GM19023 (cell line): ENCODE data around the gene PRKAG2.
"Not testable (repeated sequence)": the region's sequence is repeated elsewhere in the genome, so short reads cannot be mapped to it uniquely, and the experiment has no call there.

ENCODE experiments used
- ATAC-seq: cut with Tn5 transposase; IDR thresholded peaks from one replicate; pipeline ENCODE4 v1.9.1; 2021; ENCODE audit warnings: mild to moderate bottlenecking, moderate library complexity; ENCODE audit not compliant: unreplicated experiment

PRKAG2 gene

DNA sequence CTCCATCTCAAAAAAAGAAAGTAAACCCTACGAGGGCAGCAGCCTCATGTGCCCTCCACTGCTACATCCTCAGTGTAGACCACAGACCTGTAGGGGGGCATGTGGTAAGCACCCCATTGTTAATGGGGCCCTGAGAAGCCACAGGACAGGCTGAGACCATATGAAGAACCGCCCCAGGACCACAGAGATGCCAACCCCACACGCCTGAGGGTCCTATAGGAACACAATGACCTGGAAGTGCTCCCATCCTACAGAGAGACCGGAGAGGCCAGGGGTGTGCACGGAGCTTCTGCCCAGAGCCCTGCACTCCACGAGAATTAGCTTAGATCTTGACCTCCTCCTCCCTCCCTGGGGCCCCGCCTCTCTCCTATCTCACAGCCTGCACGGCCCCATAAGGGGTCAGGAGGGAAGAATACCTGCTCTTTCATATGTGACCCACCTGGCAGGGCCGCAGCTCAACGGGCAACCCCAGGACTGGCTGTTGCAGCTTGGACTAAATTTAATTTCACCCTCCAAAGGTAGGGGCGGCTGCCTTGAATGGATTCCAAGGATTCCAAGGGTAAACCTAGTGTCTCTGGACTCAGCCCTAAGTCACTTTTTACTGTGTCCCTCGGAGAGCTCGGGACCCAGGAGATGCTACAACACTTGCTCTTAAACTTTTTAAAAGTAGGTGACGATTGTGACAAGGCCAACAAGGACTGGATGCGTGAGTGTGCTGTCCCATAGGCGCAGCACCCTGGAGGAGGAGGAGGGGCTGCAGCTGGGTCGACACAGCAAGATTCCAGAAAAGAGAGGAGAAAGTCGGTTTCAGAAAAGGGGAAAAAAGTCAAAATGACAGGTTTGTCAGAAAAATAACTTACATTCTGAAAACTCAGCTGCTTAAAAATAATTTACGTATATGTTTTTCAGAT is 24.2 kb downstream of the PRKAG2 start:
- ATAC-seq, result no peak

DNA sequence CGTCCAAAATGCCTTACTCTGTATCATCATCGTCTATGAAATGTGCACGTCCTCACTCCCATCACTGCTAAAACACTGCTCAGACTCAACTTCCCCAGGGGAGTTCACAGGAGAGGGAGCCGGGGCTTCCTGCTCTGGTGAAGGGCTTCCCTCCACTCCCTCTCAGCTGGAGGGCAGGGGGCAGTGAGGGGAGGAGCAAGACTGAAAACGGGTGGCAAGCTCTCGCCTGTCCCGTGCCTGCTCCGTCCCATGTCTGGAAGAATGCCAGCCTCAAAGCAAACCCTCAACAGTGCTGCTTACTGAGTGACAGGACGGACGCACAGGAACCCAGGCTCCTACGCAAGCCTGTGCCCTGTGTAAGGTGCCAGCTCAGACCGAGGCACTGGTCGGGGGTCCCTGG is 25.1 kb downstream of the PRKAG2 start:
- peak; percentile 24 for ATAC-seq

DNA sequence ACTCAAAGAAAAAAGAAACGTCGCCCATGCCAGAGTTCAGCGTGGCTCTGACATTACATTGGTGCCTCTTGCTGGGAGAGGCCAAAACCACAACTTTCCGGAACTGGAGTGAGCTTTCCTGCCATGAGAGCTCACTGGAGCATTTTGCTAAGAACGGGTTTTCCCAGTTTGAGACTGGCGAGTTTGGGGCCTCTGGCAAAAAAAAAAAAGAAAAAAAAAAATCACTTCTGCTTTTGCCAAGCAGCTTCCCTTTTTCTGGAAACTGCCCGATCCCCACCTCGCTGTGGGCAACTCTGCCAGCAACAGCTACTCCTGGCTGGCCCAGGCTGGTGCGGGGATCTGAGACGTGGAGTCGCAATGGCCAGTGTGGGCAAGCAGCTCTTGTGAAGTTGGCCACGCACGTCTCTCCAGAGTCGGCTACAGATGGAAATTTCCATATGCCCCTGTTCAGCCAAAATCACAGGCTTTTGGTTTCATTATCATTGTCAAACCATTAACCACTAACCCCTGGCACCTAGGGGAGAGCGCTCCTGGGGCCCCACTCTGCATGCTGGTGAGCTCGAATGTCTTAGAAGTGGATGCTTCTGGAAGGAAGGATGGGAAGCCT is 25.7 kb downstream of the PRKAG2 start:
- peak; percentile 61 for ATAC-seq

DNA sequence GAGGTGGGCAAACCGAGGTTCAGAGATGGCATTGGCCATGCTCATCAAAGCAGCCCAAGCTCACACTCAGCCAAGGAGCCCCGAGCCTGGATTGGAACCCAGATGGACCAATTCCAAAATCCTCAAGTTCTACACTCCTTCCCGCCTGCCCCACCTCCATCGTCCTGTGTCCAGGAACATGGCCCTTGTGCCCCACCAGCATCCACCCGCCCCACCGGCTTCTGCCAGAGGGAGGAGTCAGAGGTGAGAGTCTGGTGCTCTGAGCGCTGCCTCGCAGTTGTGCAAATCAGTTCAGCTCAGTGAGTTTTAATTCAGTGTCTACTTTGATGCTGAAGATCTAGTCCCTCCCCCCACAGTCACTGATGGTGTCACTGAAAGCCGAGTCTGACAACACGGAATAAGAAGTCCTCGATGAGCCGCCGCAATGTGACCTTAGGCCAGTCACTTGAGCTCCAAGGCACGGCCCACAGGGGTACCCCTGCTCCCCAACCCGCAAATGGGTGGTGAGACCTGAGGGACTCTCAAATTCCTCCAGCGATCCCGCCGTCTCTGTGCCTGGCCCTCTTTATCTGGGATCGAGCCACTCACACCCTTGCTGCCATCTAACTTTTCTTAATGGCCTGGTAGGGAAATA is 26.3 kb downstream of the PRKAG2 start:
- no peak for ATAC-seq

DNA sequence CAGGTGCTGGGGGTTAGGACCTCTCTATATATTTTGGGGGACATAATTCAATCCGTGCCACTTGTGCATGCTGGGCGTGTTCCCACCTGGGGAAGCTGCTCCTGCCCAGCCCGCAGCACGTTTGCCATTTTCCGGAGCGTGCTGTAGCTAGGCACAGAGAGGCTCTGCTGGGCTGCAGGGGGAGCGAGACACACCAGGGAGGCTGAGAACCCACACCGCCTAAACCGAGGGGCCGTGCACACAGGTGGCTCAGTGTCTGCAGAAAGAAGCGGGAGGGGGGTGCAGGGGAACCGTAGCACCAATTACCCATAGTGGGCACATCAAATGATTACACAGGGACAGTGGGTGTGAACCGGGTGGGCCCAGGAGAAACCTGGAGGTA is 27.0 kb downstream of the PRKAG2 start:
- ATAC-seq, result no peak

DNA sequence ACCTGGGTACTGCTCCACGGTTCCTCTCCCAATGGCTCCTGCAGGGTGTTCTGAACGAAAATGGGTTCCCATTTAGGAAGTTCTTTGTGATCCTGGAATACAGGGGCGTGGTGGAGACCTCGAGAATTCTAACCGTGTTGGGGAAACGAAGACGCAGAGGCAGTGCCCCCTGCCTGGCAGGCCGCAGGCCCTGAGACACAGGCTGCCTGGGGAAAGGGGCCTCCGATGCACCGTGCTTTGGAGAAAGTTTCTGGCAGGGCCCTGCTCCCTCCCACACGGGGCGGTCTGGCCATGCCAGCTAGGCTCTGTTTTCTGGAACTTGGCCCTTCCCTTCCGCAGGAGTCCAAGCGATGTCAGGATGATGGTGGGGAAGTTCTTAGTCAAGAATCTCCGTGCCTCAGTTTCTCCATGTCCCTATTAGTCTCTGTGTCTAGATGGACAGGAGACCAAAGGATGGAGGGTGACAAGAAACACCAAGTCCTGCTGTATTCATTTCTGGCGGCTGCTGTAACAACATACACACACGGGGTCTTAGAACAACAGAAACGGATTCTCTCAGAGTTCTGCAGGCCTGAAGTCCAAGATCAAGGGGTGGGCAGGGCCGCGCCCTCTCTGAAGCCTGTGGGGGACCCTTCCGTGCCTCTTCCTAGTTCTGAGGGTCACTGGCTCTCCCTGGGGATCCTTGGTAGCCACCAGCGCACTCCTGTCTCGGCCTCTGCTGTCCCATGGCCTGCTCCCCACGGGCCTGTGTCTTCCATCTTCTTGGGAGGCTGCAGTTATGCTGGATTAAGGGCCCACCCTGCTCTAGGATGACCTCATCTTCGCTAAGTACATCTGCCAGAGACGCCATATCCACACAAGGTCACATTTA is 27.7 kb downstream of the PRKAG2 start:
- no peak for ATAC-seq

DNA sequence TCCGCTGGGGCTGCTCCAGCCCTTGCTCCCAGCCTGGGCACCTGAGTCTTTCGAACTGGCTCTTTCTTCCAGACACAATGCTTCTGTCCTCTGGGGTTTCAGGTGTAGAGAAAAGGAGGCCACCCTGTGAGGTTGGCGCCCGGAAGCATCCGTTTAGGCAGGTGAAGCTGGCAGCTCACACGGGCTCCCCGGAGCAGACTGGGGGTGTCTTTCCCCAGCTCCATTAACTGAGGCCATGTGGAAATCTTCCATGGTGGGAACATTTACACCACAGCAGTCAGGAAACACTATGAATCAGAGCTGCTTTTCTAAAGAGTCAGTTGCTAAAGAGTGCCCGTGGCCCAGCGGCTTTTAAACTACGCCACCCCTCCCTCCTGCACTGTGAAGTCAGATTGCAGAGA is 29.2 kb downstream of the PRKAG2 start:
- ATAC-seq, result no peak

DNA sequence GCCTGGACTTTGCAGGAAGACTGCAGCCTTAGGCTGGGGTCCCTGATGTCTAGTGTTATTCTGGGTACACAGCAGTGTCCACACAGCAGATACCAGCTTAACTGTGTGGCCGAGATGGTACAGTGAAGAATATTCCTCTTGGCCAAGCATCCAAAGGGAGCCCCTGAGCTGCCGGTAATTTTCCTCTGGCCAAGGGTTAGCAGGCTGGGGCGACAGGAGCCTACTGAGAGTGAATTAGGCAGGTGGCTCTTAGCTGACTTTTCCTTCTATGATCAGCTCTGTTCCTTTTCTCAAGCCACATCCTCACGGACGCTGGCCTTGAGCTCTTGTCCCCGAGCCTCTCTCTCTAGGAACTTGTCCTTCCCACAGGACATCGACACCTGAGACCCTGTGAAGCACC is 29.8 kb downstream of the PRKAG2 start:
- ATAC-seq, result no peak

DNA sequence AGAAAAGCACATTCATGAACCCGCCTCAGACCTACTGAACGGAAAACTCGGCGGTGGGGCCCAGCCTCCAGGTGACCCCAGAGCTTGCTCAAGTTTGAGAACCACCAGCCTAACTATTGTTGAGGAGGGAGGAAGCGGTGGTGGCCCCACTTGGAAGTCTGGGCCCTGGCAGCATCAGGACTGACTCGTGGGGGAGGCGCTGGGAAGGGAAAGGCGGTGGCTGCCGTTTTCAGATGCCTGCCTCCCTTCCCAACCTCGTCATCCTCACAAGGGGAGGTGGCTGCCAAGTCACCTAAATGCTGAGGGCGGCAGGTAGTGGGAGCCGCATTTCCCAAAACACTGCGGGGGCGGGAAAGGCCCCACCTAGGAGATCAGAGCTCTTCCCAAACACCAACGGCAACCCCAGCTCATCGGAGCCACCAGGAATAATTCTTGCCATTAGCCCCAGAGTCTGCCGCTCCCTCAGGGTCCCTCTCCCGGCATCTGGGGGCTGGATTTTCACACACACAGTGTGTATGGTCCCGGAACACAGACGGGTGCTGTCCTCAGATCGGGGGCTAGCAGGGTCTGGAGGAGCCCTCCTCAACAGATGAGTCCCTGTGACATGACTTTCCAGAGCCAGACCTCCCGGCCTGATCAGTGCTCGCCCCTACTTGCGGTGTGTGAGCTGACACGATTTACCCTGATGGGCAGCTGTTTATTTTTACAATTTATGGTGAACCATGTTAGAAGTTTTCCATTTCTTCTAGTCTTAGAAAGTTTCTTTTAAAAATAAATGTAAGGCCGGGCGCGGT is 31.3 kb downstream of the PRKAG2 start:
- ATAC-seq, result no peak

DNA sequence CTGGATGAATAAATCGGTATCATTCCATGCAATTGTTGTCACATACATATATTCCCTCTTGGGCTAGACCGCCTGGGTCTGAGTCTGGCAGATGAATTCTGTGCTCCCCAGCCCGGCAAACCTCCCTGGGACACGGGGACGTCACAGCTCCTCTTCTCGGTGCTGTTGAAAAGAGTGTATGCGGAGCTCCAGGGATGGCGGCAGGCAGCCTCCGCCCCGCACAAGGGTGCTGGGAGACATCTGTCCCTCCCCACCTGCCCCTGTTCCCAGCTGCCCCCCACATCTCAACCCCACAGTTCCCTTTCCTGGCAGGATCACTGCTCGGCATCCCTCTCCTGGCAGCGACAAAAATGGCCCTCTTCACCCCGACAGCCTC is 32.1 kb downstream of the PRKAG2 start:
- ATAC-seq, result no peak

DNA sequence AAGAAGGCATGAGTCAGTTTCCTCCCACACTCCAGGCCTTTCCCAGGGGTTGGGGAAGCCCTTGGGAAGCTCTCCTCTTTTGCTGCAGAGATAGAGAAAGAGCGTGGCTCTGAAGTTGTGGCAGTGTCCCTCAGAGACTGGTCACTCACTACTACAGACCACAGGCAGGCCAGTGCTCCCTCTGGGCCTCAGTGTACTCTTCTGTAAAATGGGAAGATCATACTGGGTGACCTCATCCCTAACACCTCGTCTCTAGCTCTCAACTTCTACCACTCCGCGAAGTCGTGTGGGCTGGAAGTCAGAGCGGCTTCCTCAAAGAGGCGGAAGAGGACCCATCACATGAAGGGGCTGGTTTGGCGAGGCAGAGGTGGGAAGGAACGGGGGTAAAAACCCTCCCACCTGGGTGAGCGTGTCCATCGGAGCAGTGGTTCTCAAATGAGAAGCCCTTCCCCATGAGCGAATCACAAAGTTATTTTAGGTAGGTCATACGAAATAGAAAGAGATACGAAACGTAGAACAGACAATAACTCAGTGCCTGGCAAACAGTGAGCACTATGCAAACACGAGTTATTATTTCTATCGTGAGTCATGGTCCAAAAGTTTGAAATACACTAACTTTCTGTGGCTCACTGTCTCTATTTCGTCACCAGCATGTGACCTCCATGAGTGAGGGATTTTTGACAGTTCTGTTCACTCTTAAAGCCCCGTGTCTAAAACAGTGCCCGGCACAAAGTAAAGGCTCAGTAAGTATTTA is 32.7 kb downstream of the PRKAG2 start:
- no peak for ATAC-seq

DNA sequence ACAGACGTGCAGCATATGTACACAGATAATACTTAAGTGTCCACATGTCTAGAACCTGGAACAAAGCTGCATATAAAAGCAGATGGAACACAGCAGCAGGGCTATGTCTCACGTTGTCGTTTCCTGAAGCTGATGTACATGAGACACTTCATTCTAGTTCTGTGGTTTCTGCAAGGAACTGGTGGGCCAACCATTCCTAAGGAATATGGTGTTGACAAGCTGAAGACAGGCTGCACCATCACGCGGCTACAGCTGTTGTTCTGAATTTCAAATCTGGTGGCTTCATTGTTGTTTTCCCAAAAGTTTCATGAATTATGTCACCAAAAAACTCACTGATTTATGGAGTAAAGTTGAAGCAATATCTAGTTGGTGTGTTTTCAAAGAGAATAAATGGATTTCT is 33.7 kb downstream of the PRKAG2 start:
- no peak for ATAC-seq

DNA sequence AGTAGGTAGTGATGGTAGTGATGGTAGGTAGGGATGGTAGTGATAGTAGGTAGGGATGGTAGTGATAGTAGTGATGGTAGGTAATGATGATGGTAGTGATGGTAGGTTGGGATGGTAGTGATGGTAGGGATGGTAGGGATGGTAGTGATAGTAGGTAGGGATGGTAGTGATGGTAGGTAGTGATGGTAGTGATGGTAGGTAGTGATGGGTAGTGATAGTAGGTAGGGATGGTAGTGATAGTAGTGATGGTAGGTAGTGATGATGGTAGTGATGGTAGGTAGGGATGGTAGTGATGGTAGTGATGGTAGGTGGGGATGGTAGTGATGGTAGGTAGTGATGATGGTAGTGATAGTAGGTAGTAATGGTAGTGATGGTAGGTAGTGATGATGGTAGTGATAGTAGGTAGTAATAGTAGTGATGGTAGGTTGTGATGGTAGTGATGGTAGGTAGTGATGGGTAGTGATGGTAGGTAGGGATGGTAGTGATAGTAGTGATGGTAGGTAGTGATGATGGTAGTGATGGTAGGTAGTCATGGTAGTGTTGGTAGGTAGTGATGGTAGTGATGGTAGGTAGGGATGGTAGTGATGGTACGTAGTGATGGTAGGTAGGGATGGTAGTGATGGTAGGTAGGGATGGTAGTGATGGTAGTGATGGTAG is 35.4 kb downstream of the PRKAG2 start:
- ATAC-seq, result not testable (repeated sequence)

DNA sequence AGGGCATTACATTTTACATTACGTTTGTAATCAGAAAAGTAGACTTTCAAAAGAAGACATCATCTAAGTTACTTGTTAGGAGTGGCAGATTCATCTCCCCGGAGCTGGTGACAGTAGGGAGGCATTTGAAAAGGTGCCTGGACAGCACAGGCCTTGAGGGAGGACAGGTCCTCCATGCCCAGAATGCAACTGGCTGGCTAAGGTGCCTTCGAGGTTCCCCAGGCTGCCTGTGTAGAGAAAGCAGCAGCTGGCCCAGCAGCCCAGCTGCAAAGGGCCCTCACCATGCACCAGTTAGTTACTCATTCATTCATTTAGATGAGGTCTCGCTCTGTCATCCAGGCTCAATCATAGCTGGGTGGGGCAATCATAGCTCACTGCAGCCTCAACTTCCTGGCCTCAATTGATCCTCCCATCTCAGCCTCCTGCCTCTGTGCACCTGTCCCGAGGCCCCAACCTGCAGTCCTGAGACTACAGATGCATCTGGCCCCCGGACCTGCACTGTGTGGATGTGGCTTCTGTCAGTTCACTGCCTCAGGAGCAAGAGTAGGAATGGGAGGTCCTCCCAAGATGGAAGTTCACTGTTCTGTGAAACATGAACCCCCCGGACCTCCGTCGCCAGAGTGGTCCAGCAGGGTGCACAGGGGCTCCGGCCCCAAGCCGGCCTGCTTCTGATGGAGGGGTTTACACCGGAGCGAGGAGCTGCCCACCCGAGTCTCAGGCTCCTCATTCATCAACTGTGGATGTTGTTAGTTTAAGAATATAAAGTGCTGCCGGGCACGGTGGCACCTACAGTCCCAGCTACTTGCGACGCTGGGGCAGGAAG is 36.6 kb downstream of the PRKAG2 start:
- ATAC-seq, result no peak

DNA sequence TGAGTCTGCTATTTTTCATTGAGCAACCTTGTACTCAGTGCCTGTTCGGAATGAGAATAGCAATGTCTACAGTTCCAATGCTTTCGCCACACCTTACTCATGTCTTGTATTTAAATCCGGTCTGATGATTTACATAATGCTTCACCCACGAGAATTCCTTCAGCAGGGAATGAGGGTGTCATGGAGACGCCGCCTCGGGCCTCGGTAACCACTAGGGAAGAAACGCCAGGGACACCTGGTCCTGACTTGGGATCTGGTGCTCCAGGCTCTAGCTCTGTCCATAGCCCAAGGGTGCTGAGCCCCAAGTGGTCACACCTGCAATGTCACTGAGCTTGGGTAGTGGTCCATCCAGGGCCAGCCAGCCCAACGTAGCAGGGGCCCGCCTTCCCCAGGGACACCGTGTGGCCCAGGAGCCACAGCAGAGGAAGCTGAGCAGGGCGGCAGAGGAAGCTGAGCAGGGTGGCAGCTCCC is 37.4 kb downstream of the PRKAG2 start:
- no peak for ATAC-seq

DNA sequence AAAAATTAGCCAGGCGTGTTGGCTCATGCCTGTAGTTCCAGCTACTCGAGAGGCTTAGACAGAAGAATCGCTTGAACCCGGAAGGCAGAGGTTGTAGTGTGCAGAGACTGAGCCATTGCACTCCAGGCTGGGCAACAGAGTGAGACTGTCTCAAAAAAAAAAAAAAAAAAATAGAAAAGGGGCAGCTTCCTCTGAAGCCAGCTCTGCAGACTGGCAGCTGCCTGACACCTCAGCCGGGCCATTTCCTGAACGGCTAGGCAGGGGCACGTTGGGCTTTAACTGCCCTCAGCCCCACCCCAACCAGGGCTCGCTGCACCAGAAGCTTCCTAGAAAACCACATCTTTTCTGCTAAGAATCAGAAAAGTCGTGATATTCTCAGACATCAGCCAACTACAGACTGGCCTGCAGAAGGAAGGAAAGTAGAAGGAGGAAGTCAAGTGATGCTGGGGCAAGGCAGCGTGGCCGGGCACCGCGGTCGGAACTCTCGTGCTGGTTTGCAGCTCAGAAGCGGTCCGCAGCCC is 38.0 kb downstream of the PRKAG2 start:
- ATAC-seq, result no peak

DNA sequence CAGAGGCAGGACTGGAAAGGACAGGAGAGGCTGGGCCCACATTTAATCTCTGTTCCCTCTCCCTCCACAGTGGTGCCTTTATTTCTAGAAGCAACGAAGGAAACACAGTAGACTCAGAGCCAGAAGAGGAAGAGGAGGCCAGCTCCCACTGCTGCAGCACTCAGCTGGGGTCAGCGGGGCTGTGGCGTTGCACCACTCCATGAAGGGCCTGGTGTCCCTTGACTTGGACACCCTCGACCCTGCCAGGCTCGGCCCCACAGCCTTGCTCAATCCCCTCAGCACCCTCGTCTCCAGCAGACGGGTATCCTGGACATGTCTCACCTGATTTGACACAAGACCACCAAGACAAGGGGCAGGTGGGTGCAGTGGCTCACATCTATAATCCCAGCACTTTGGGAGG is 38.8 kb downstream of the PRKAG2 start:
- no peak for ATAC-seq
